OCI-LY1 (cell line): ENCODE measurements around the gene DPM3.

Experiments
- H2AFZ ChIP-seq: fragments of 200-600 bp; sonication (generic), shearing (Covaris generic); 2 replicates; pipeline ENCODE4 v1.6.0; 2014; ENCODE audit warnings: antibody characterized with exemption, mild to moderate bottlenecking, low read length
- H3F3A ChIP-seq: fragments of 200-600 bp; sonication (generic), shearing (Covaris generic); 2 replicates; pipeline ENCODE4 v1.6.0; 2014; ENCODE audit warnings: mild to moderate bottlenecking, antibody characterized with exemption, low read length, moderate library complexity; ENCODE audit not compliant: insufficient read depth
- H3K27ac ChIP-seq: fragments of 200-600 bp; sonication (generic); 2 replicates; pipeline ENCODE4 v1.5.1; 2014; ENCODE audit warnings: low read length, mixed run types, mild to moderate bottlenecking, low read depth; ENCODE audit not compliant: poor library complexity, severe bottlenecking
- H3K27me3 ChIP-seq: fragments of 200-600 bp; sonication (generic); 2 replicates; pipeline ENCODE4 v1.6.0; 2014; ENCODE audit warnings: antibody characterized with exemption, mild to moderate bottlenecking, low read length, moderate library complexity; ENCODE audit not compliant: insufficient read depth
- H3K36me3 ChIP-seq: fragments of 200-600 bp; sonication (generic); 2 replicates; pipeline ENCODE4 v1.6.1; 2014; ENCODE audit warnings: mild to moderate bottlenecking, antibody characterized with exemption, low read length, moderate library complexity, mixed read lengths; ENCODE audit not compliant: insufficient read depth
- H3K4me1 ChIP-seq: fragments of 200-600 bp; sonication (generic); 2 replicates; pipeline ENCODE4 v1.5.1; 2014; ENCODE audit warnings: mild to moderate bottlenecking, low read length, moderate library complexity; ENCODE audit not compliant: insufficient read depth, severe bottlenecking
- H3K4me2 ChIP-seq: fragments of 200-600 bp; sonication (generic), shearing (Covaris generic); 2 replicates; pipeline ENCODE4 v1.6.1; 2014; ENCODE audit warnings: low read length
- H3K4me3 ChIP-seq: fragments of 200-600 bp; sonication (generic); 2 replicates; pipeline ENCODE4 v1.5.1; 2014; ENCODE audit warnings: low read length, low read depth, mild to moderate bottlenecking, mixed read lengths; ENCODE audit not compliant: poor library complexity, severe bottlenecking
- H3K79me2 ChIP-seq: fragments of 200-600 bp; shearing (Covaris generic); 2 replicates; pipeline ENCODE4 v1.6.1; 2016; ENCODE audit warnings: mixed run types, low read length, mixed read lengths; ENCODE audit not compliant: insufficient read depth
- H3K9ac ChIP-seq: fragments of 200-600 bp; sonication (generic), shearing (Covaris generic); 2 replicates; pipeline ENCODE4 v1.6.1; 2014; ENCODE audit warnings: mild to moderate bottlenecking, low read length, mixed read lengths
- H3K9me2 ChIP-seq: fragments of 200-600 bp; sonication (generic), shearing (Covaris generic); 2 replicates; pipeline ENCODE4 v1.6.1; 2014; ENCODE audit warnings: low read depth, mild to moderate bottlenecking, low read length, mixed read lengths
- H3K9me3 ChIP-seq: fragments of 200-600 bp; shearing (Covaris generic); 2 replicates; pipeline ENCODE4 v1.6.1; 2014; ENCODE audit warnings: low read length, mixed read lengths
- H4K20me1 ChIP-seq: fragments of 200-600 bp; sonication (generic), shearing (Covaris generic); 2 replicates; pipeline ENCODE4 v1.6.0; 2016; ENCODE audit warnings: mild to moderate bottlenecking, low read length; ENCODE audit not compliant: insufficient read depth
- CTCF ChIP-seq: fragments of 200-600 bp; sonication (generic), shearing (Covaris generic); IDR thresholded peaks from 2 replicates; pipeline ENCODE4 v1.5.1; 2017; ENCODE audit warnings: mild to moderate bottlenecking, antibody characterized with exemption, low read length, moderate library complexity, mixed read lengths
- EZH2 ChIP-seq: fragments of 200-600 bp; sonication (generic), shearing (Covaris generic); IDR thresholded peaks from 2 replicates; pipeline ENCODE4 v1.8.0; 2017; ENCODE audit warnings: borderline replicate concordance, mixed run types, mild to moderate bottlenecking, antibody characterized with exemption, low read length, moderate library complexity, mixed read lengths

The DPM3 gene

GRCh38 chr1:155184835-155185782 lies 44.8 kb upstream of the DPM3 start:
- H3K4me1 ChIP-seq, result peaks cover 17% of the 10 kb centered on the region
- H2AFZ ChIP-seq, result no peak overlapping the region
- H3K27me3 ChIP-seq, result no peaks in the 10 kb centered on the region; the same call in 1 of the 2 replicates
- H3K4me2 ChIP-seq, result peak overlapping the region; percentile 21; the same call in 1 of the 2 replicates
- H3K4me3 ChIP-seq, result no peak overlapping the region
- TF ChIP-seq EZH2 (no peak), CTCF (no peak)
- H3K9me3 ChIP-seq, result no peaks in the 10 kb centered on the region
- H4K20me1 ChIP-seq, result no peaks in the 10 kb centered on the region
- H3K9ac ChIP-seq, result no peak overlapping the region; the same call in 1 of the 2 replicates
- peaks cover under 1% of the 10 kb centered on the region; the same call in 1 of the 2 replicates for H3K36me3 ChIP-seq
- no peak overlapping the region for H3K27ac ChIP-seq
- no peaks in the 10 kb centered on the region for H3F3A ChIP-seq
- H3K79me2 ChIP-seq, result no peaks in the 10 kb centered on the region
- H3K9me2 ChIP-seq, result no peaks in the 10 kb centered on the region

- Histone ChIP-seq H3K9me3 (no peaks in the 10 kb centered on the region), H2AFZ (no peak overlapping the region), H3K9me2 (no peaks in the 10 kb centered on the region), H4K20me1 (no peaks in the 10 kb centered on the region), H3K4me3 (no peak overlapping the region), H3K4me1 (peaks cover 17% of the 10 kb centered on the region), H3K36me3 (peaks cover 7% of the 10 kb centered on the region), H3K9ac (no peak overlapping the region; the same call in 1 of the 2 replicates), H3K4me2 (peak overlapping the region; percentile 9; the same call in 1 of the 2 replicates), H3K27ac (no peak overlapping the region), H3K79me2 (no peaks in the 10 kb centered on the region), H3F3A (no peaks in the 10 kb centered on the region), H3K27me3 (no peaks in the 10 kb centered on the region; the same call in 1 of the 2 replicates)
- no peak for TF ChIP-seq EZH2
- no peak for TF ChIP-seq CTCF
Observed at GRCh38 chr1:155184351-155184811, 44.0 kb upstream of the DPM3 start.

DNA sequence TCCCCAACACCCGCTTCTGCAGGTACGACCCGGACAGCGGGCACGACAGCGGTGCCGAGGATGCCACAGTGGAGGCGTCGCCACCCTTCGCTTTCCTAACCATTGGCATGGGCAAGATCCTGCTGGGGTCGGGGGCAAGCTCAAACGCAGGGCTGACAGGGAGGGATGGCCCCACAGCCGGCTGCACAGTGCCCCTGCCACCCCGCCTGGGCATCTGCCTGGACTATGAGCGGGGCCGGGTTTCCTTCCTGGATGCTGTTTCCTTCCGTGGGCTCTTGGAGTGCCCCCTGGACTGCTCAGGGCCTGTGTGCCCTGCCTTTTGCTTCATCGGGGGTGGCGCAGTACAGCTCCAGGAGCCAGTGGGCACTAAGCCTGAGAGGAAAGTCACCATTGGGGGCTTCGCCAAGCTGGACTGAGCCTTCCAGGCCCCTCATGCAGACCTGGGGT lies 43.5 kb upstream of the DPM3 start:
- H3K4me2 ChIP-seq, result no peak overlapping the region
- no peak overlapping the region for H2AFZ ChIP-seq
- no peak overlapping the region for H3K9ac ChIP-seq

More for the DNA sequence above, 43.5 kb upstream of the DPM3 start:
- Histone ChIP-seq H3K27me3 (no peaks in the 10 kb centered on the region; the same call in 1 of the 2 replicates), H3F3A (no peaks in the 10 kb centered on the region), H3K4me3 (no peak overlapping the region), H3K4me1 (peaks cover 17% of the 10 kb centered on the region), H3K27ac (no peak overlapping the region), H3K9me3 (no peaks in the 10 kb centered on the region), H3K36me3 (peaks cover 8% of the 10 kb centered on the region), H3K9me2 (no peaks in the 10 kb centered on the region), H4K20me1 (no peaks in the 10 kb centered on the region), H3K79me2 (no peaks in the 10 kb centered on the region)
- no peak for TF ChIP-seq EZH2
- TF ChIP-seq CTCF, result no peak
